Measurements from ENCODE around the gene RPH3AL. TPM values are rescaled to one million over a fixed set of nuclear protein-coding genes. Genes with fewer than 3 reads are reported as not detected.
"Not testable (repeated sequence)": the region's sequence is repeated elsewhere in the genome, so short reads cannot be mapped to it uniquely, and the experiment has no call there.

The RPH3AL gene
- total RNA-seq, 1 experiment from 2014 or later, result 2.6 TPM

DNA sequence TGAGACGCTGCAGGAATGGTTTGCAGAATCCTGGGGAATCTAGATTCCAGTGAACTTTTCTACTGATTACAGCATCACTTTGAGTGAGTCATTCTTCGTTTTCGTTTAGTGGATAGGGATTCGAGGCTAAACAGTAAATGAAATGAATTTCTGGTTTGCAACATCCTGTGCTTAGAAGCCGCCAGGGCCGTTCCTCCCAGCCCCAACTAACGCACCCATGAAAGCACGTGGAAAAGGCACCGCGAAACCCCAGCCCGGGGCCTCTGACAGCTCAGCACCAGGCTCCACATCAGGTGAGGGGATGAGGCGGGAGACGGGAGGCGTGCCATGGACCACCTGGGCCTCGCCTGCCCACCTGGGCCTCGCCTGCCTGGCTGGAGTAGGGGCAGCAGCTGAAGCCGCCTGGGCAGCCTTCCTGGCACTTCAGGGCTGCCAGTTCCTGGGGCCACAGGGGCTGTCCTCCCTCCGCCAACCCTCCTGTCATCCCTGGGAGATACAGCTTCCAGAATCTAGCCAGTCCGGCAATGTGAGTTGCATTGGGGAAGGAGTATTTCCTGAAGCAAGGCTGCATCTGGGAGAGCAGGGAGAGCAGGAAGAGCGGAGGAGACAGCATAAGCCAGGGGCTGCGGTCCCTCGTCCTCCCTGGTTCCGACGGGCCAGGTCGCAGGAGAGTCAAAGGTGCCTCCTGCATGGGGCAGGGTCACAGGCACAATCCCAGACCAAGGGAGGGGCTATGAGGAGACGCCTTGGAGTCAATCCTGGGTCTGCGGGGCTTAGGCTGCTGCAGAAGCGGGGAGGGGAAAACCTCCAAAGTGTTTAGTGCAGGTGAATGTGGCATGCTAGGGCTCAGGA lies 78.4 kb downstream of the RPH3AL start:
- Histone ChIP-seq H3K9me3 (replicated peaks) (no peaks in the 10 kb centered on the region), H3K4me3 (no peak overlapping the region), H3K4me1 (no peaks in the 10 kb centered on the region), H3K36me3 (no peaks in the 10 kb centered on the region), H3K27ac (no peak overlapping the region), H3K27me3 (no peaks in the 10 kb centered on the region)
- DNase-seq, result no peak

- not testable (repeated sequence) for H3K27ac ChIP-seq; H3K36me3 ChIP-seq; H3K27me3 ChIP-seq; DNase-seq; H3K4me1 ChIP-seq; H3K9me3 ChIP-seq (replicated peaks); H3K4me3 ChIP-seq
Measured at GRCh38 chr17:272856-273255, 79.8 kb downstream of the RPH3AL start.

GRCh38 chr17:271928-272623 lies 80.5 kb downstream of the RPH3AL start:
- not testable (repeated sequence) for H3K4me1 ChIP-seq; H3K36me3 ChIP-seq; H3K9me3 ChIP-seq (replicated peaks); H3K4me3 ChIP-seq; H3K27ac ChIP-seq; H3K27me3 ChIP-seq; DNase-seq

- Histone ChIP-seq H3K36me3 (no peaks in the 10 kb centered on the region), H3K27me3 (no peaks in the 10 kb centered on the region), H3K9me3 (replicated peaks) (no peaks in the 10 kb centered on the region), H3K27ac (no peak overlapping the region), H3K4me3 (no peak overlapping the region), H3K4me1 (no peaks in the 10 kb centered on the region)
- DNase-seq, result no peak
Measured at GRCh38 chr17:269616-270514, 82.7 kb downstream of the RPH3AL start.

- no peaks in the 10 kb centered on the region for H3K9me3 ChIP-seq (replicated peaks)
- no peaks in the 10 kb centered on the region for H3K36me3 ChIP-seq
- no peaks in the 10 kb centered on the region for H3K4me1 ChIP-seq
- no peak overlapping the region for H3K27ac ChIP-seq
- H3K4me3 ChIP-seq, result no peak overlapping the region
- no peaks in the 10 kb centered on the region for H3K27me3 ChIP-seq
- no peak for DNase-seq
Measured at GRCh38 chr17:266701-267667, 85.6 kb downstream of the RPH3AL start.

- H3K27ac ChIP-seq, result no peak overlapping the region
- no peaks in the 10 kb centered on the region for H3K36me3 ChIP-seq
- H3K4me3 ChIP-seq, result no peak overlapping the region
- no peaks in the 10 kb centered on the region for H3K9me3 ChIP-seq (replicated peaks)
- no peaks in the 10 kb centered on the region for H3K27me3 ChIP-seq
- DNase-seq, result no peak
- no peaks in the 10 kb centered on the region for H3K4me1 ChIP-seq
Measured at GRCh38 chr17:266219-266618, 86.4 kb downstream of the RPH3AL start.

- Histone ChIP-seq H3K9me3 (replicated peaks) (no peaks in the 10 kb centered on the region), H3K27me3 (no peaks in the 10 kb centered on the region), H3K4me3 (no peak overlapping the region), H3K4me1 (no peaks in the 10 kb centered on the region), H3K36me3 (no peaks in the 10 kb centered on the region), H3K27ac (no peak overlapping the region)
- DNase-seq, result no peak
Measured at GRCh38 chr17:265718-266117, 86.9 kb downstream of the RPH3AL start.

DNA sequence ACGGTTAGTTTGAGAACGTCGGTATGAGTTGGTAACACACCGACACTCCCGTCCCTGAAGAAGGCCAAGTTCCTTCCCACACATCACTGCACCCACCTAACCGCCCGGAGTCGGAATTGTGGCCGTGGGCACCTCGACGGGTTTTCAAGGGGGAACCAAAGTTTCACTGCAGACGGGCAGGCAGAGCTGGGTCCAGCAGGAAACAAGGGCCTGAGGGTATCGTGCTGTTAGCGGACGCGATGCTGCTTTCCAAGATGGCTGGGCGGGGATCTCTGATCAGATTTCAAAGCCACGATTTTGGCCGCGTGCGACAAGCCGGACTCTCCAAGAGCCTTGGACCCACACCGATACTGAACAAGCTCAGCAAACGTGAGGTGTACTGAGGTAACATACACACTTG lies 88.8 kb downstream of the RPH3AL start:
- no peak overlapping the region for H3K27ac ChIP-seq
- H3K36me3 ChIP-seq, result no peaks in the 10 kb centered on the region
- H3K9me3 ChIP-seq (replicated peaks), result no peaks in the 10 kb centered on the region

DNA sequence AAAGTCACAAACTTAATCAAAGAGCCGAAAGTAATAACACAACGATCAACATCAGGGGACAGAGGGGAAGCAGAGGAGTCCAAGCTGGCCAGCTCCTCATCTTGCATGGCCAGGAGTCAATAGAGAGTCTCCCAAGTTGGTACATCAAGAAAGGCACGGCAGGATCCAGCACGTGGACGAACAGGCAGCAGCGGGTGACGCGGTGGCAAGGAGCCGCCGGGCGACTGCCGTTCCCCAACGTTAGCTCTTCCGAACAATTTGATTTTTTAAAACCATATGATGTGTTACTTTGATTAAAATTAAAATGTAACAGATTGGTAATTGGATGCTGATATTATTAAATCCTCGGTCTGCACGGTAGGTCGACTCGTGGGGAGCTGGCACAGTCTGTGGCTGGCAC lies 89.3 kb downstream of the RPH3AL start:
- Histone ChIP-seq H3K27ac (no peak overlapping the region), H3K4me3 (no peak overlapping the region), H3K27me3 (no peaks in the 10 kb centered on the region), H3K9me3 (replicated peaks) (no peaks in the 10 kb centered on the region), H3K4me1 (no peaks in the 10 kb centered on the region), H3K36me3 (no peaks in the 10 kb centered on the region)
- DNase-seq, result no peak

More for the DNA sequence above, 88.8 kb downstream of the RPH3AL start:
- Histone ChIP-seq H3K4me1 (no peaks in the 10 kb centered on the region), H3K4me3 (no peak overlapping the region), H3K27me3 (no peaks in the 10 kb centered on the region)
- no peak for DNase-seq

DNA sequence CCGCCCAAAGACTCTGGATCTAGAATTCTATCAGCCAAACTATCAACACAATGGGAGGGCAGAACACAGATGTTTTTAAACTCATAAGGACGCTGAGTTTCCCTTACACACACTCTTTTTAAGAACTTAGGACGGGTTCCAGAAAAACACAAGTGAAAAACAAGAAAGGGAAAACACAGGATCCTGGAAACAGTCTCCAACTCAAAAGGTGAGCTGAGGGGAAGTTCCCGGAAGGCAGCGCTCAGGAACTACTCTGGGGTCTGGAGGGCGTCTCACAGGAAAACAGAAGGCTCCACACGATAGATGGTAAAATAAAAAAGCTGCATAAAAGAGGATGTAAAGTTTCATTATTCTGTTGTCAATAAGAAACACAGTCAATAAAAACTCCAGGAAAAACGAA lies 91.0 kb downstream of the RPH3AL start:
- Histone ChIP-seq H3K27ac (no peak overlapping the region), H3K9me3 (replicated peaks) (no peaks in the 10 kb centered on the region), H3K36me3 (no peaks in the 10 kb centered on the region), H3K27me3 (no peaks in the 10 kb centered on the region), H3K4me3 (no peak overlapping the region), H3K4me1 (no peaks in the 10 kb centered on the region)
- DNase-seq, result no peak

- Histone ChIP-seq H3K4me1 (no peaks in the 10 kb centered on the region), H3K9me3 (replicated peaks) (no peaks in the 10 kb centered on the region), H3K27ac (no peak overlapping the region), H3K36me3 (no peaks in the 10 kb centered on the region), H3K4me3 (no peak overlapping the region), H3K27me3 (no peaks in the 10 kb centered on the region)
- DNase-seq, result no peak
Measured at GRCh38 chr17:260944-261343, 91.7 kb downstream of the RPH3AL start.

DNA sequence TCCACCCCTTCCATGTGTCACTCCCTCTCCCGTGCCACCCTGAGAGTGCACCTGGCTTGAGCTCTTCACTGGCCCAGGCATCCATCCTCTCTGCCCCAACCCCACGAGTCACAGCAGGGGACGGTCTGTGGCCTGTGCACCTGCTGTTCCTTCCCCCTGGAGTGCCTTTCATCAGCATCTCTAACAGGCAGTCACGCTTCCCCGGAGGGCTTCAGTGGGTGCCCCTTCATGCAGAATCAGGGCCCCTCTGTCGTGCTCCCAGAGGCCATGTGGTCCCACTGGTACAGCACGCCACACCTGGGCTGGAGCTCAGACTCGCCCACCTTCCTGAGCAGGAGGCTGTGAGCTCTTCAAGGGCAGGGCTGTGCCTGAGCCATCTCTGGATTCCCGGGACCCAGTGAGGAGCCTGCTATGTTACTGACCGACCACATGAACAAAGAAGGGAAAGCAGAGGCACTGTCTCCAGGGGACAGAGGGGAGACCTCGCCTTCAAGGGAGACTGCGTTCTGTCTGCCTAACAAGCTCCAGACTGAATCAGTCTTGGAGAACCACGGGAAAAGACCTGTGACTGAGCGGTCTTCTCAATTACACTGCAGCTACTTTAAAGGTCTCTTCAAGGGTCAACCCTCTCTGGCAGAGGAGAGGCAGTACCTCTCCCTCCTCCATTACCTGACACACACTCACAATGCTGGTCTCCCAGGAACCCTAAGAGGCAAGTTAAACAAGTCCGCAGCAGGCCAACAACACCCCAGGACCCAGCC lies 92.4 kb downstream of the RPH3AL start:
- H3K27me3 ChIP-seq, result no peaks in the 10 kb centered on the region

DNA sequence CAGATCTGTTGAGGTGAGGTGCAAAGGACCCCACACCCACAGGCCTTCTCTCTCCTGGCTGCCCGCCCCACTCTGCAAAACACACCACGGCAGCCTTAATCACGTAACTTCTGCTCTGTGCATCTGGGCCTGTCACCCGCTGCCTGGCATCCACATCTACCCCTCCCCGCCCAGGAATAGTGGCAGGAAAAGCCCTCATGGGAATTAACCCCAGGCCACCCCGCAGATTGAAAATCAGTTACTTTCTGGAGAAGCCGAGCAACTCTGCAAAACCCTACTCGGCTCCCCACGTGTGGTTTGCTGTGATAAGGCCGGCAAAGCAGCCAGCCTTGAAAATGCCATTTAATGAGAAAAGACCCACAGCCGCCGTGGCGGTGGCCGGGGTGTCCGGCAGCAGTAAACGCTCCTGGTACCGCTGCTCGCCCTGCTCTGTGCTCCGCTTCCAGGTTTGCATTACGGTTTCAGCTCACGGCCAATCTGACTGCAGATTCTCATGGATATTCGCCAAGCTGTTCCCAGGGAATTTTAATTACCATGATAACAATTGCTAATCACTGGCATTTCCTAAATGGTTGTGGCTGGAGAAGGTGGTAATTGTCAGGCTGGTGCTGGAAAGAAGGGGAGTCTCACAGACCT lies 93.1 kb downstream of the RPH3AL start:
- Histone ChIP-seq H3K27me3 (no peaks in the 10 kb centered on the region), H3K4me3 (no peak overlapping the region), H3K9me3 (replicated peaks) (no peaks in the 10 kb centered on the region), H3K36me3 (no peaks in the 10 kb centered on the region), H3K4me1 (no peaks in the 10 kb centered on the region), H3K27ac (no peak overlapping the region)
- DNase-seq, result no peak

More for the DNA sequence above, 92.4 kb downstream of the RPH3AL start:
- Histone ChIP-seq H3K4me3 (no peak overlapping the region), H3K36me3 (no peaks in the 10 kb centered on the region), H3K4me1 (no peaks in the 10 kb centered on the region), H3K9me3 (replicated peaks) (no peaks in the 10 kb centered on the region), H3K27ac (no peak overlapping the region)
- no peak for DNase-seq
